Cardiac muscle cell (in vitro differentiated cells and primary cell): ENCODE results near the gene TBC1D13. TPM values are rescaled to one million over a fixed set of nuclear protein-coding genes. Genes with fewer than 3 reads are reported as not detected.
A peak's percentile ranks its signal among the peaks of the same experiment; 100 is the strongest.

Experiments used
- DNase-seq, 2 donors: peaks; one replicate each; pipeline versions ENCODE4 v3.0.0 to v3.0.0-alpha.2; 2010 to 2017; ENCODE audit warnings: low read depth in 1 of 2, low spot score in 1 of 2
- H3K27ac ChIP-seq: fragments of 200-600 bp; sonication (generic); 2 replicates; pipeline ENCODE4 v1.5.1; 2016
- H3K27me3 ChIP-seq: fragments of 200-600 bp; sonication (generic); 2 replicates; pipeline ENCODE4 v1.6.0; 2016; ENCODE audit warnings: control low read depth
- H3K36me3 ChIP-seq: fragments of 200-600 bp; sonication (generic); 2 replicates; pipeline ENCODE4 v1.5.1; 2016; ENCODE audit warnings: control low read depth
- H3K4me1 ChIP-seq: fragments of 200-600 bp; sonication (generic); 2 replicates; pipeline ENCODE4 v1.8.1; 2017; ENCODE audit warnings: low read depth, mild to moderate bottlenecking, mixed run types
- H3K4me3 ChIP-seq: fragments of 200-600 bp; sonication (generic); 2 replicates; pipeline ENCODE4 v1.5.1; 2016; ENCODE audit warnings: mild to moderate bottlenecking
- H3K9me3 ChIP-seq: fragments of 200-600 bp; sonication (generic); 2 replicates; pipeline ENCODE4 v1.5.1; 2017; ENCODE audit warnings: low read depth, mild to moderate bottlenecking, control low read depth
- polyA plus RNA-seq: library from polyadenylated mRNA; unstranded; fragments of >200 nt; fragmentation: Nextera tagmentation; extraction: Ambion mirVana; gene quantifications from 2 replicates; pipeline ENCODE4 v1.2.1, GENCODE V29; 2016
- total RNA-seq: library from RNA; depleted of rRNA; stranded (reverse); fragments of >200 nt; gene quantifications from 2 replicates; pipeline ENCODE4 v1.2.3, GENCODE V29; 2016
- TF ChIP-seq, protein P1 (sequence below): IDR thresholded peaks from 2 replicates; pipeline ENCODE4 v1.5.1; 2012; ENCODE audit warnings: low read depth, mild to moderate bottlenecking, low read length

TBC1D13 gene
- total and polyA plus RNA-seq, 2 experiments from 2014 or later, result 24.6 to 39.4 TPM

DNA sequence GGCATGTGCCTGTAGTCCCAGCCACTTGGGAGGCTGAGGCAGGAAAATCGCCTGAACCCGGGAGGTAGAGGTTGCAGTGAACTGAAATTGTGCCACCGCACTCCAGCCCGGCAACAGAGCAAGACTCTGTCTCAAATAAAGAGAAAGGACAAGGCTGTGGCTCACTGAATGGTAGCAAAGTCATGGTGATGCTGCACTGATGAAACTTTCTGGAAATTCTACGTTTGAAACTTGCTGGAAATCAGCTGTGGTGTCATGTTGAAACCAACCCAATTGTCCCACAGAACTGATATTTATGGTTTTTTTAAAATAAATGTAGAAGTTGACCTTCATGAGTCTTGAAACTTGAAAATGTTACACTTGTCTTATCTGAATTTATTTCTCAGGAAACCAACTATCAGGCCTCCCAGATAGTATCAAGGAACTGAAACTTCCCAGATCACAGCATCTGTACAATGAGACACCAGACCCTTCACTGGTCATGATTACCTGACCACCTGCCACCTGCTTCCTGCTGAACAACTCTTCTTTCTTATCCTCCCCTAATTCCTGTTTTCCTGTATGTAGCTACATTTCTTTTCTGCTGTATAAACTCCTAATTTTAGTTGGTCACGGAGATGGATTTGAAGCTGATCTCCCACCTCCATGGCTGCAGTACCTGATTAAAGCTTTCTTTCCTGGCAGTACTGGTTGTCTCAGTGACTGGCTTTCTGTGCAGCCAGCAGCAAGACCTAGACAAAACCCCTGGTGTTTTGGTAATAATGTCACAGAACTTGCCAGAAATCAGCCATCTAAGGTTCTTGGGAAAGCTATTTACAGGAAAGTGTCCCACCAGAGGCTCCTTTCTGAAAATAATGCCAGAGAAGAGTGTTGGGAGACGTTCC lies 5.6 kb upstream of the TBC1D13 start:
- Histone ChIP-seq H3K4me1 (no peaks in the 10 kb centered on the region), H3K27ac (no peak overlapping the region), H3K4me3 (no peak overlapping the region), H3K36me3 (no peaks in the 10 kb centered on the region), H3K9me3 (no peaks in the 10 kb centered on the region), H3K27me3 (no peaks in the 10 kb centered on the region)
- TF ChIP-seq, protein P1, sequence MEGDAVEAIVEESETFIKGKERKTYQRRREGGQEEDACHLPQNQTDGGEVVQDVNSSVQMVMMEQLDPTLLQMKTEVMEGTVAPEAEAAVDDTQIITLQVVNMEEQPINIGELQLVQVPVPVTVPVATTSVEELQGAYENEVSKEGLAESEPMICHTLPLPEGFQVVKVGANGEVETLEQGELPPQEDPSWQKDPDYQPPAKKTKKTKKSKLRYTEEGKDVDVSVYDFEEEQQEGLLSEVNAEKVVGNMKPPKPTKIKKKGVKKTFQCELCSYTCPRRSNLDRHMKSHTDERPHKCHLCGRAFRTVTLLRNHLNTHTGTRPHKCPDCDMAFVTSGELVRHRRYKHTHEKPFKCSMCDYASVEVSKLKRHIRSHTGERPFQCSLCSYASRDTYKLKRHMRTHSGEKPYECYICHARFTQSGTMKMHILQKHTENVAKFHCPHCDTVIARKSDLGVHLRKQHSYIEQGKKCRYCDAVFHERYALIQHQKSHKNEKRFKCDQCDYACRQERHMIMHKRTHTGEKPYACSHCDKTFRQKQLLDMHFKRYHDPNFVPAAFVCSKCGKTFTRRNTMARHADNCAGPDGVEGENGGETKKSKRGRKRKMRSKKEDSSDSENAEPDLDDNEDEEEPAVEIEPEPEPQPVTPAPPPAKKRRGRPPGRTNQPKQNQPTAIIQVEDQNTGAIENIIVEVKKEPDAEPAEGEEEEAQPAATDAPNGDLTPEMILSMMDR, result no peak
- no peak for DNase-seq

DNA sequence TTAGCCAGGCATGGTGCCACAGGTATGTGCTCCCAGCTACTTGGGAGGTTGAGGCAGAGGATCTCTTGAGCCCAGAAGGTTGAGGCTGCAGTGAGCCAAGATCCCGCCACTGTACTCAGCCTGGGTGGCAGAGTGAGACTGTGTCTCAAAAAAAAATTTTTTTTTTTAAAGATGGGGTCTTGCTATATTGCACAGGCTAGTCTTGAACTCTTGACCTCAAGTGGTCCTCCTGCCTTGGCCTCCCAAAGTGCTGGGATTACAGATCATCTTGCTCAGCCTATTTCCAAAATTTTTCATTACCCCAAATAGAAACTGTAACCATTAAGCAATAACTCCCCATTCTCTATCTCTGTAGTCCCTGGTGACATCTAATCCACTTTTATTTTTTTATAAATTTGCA lies 4.4 kb upstream of the TBC1D13 start:
- Histone ChIP-seq H3K36me3 (no peaks in the 10 kb centered on the region), H3K4me3 (no peak overlapping the region), H3K4me1 (no peaks in the 10 kb centered on the region), H3K9me3 (no peaks in the 10 kb centered on the region), H3K27me3 (no peaks in the 10 kb centered on the region), H3K27ac (no peak overlapping the region)
- TF ChIP-seq, protein P1, result no peak
- DNase-seq, result no peak

DNA sequence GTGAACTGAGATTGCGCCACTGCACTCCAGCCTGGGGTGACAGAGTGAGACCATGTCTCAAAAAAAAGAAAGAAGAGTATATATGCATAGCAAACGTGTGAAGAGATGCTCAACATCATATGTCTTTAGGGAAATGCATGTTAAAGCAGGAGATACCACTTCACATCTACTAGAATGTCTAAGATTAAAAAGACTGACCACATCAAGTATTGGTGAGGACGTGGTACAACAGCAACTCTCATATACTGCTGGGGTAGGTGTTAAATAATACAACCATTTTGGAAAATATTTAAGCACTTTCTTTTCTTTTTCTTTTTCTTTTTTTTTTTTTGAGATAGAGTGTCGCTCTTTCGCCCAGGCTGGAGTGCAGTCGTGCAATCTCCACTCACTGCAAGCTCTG lies 1.6 kb upstream of the TBC1D13 start:
- H3K4me1 ChIP-seq, result peaks cover 4% of the 10 kb centered on the region
- no peaks in the 10 kb centered on the region for H3K9me3 ChIP-seq
- H3K36me3 ChIP-seq, result no peaks in the 10 kb centered on the region
- H3K27me3 ChIP-seq, result no peaks in the 10 kb centered on the region
- DNase-seq, result no peak
- TF ChIP-seq, protein P1, result no peak
- H3K4me3 ChIP-seq, result no peak overlapping the region
- no peak overlapping the region for H3K27ac ChIP-seq

DNA sequence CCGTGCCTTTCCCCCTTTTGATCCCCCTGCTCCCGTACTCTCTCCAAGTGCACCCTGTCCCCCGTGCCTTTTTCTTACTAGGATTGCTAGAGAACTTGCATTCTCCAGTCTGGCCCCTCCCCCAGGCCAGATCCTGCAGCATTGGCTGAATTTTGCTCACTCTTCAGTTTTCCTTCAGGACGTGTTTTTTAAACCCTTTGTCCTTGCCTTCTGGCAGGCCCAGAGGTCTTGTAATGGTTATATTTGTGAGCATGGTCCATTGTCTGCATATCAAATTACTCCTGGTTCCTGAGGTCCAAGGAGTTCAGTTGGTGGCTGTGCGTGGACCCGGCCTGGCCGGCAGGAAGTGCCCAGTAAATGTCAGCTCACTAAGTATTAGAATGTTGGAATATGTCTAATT lies 606 bp downstream of the TBC1D13 start:
- H3K4me3 ChIP-seq, result peak overlapping the region; percentile 76
- TF ChIP-seq, protein P1, result no peak
- H3K9me3 ChIP-seq, result no peaks in the 10 kb centered on the region
- peak; percentile 24 for DNase-seq
- peaks cover 4% of the 10 kb centered on the region for H3K4me1 ChIP-seq
- H3K36me3 ChIP-seq, result peaks cover 15% of the 10 kb centered on the region
- H3K27ac ChIP-seq, result peak overlapping the region; percentile 71
- H3K27me3 ChIP-seq, result no peaks in the 10 kb centered on the region

DNA sequence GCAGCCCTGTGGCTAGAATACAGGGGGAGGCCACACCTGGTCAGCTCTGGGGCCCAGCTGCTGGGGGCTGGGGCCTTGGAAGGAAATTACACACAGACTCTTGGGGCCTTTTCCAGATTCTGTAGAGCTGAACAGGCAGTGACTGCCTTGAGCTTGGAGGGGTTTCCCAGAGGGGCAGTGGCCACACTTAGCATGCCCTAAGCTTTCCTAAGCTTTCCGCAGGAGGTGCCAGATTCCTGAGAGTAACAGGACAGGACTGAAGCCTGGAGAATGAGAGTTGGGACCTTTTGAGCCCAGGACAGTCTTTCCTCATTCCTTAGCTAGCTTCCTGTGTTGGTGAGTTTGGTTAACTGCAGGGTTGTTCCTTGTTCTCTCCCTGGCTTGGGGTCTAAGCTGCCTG lies 1.4 kb downstream of the TBC1D13 start:
- no peak for DNase-seq
- no peaks in the 10 kb centered on the region for H3K27me3 ChIP-seq
- TF ChIP-seq, protein P1, result no peak
- peaks cover 18% of the 10 kb centered on the region for H3K36me3 ChIP-seq
- peaks cover 4% of the 10 kb centered on the region for H3K4me1 ChIP-seq
- no peak overlapping the region for H3K27ac ChIP-seq
- H3K4me3 ChIP-seq, result peak overlapping the region; percentile 76
- no peaks in the 10 kb centered on the region for H3K9me3 ChIP-seq
